G401 (cell line): ENCODE measurements around the gene ATG9B. TPM values are rescaled to one million over a fixed set of nuclear protein-coding genes. Genes with fewer than 3 reads are reported as not detected.
"Not testable (repeated sequence)": the region's sequence is repeated elsewhere in the genome, so short reads cannot be mapped to it uniquely, and the experiment has no call there.

Experiments
- DNase-seq: peaks from one replicate; pipeline ENCODE4 v3.0.0-alpha.2; 2015; ENCODE audit warnings: low spot score
- in situ Hi-C: cut with HindIII; loops from 2 replicates; pipeline ENCODE4 v1.10.0; 2016; ENCODE audit warnings: low sequenced_read_pairs, mixed read lengths
- total RNA-seq: library from RNA; depleted of rRNA; stranded (reverse); fragments of >200 nt; shearing (Covaris generic); gene quantifications from 2 replicates; pipeline ENCODE4 v1.2.3, GENCODE V29; 2014

Gene ATG9B
- total RNA-seq, 1 experiment from 2014 or later: 0.34 TPM

DNA sequence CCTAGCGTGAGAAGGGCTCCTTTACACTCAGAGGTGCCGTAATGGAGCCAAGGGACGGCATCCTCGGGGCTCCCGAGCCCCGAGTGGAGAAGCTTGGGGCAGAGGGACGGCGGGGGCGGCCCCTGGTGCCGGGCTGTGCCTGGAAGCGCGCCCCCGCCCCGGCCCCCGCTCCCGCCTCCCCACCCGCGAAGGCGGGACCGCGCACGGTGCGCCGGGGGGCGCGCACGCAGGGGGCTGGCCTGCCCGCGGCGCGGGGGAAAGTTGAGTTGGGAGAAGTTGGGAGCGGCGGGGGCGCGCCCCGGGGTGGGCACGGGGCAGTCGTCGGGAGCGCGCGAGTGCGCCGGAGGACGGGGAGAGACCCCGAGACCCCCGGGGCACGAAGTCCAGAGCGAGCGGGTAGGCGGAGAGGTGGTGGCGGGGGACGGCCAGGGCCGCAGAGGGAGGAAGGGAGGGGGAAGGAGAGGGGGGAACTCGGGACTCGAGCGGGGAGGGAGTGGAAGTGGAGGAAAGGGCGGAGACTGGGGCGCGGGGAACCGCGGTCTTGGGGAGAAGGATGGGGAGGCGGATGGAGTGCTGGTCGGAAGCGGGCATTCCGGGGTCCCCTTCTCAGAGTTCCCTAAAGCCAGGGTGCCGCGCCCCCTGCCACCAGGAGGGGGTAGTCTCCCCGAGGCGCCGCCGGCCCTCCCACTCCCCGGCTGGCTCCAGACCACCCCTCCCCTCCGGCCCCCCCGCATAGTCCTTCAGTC lies 35.2 kb upstream of the ATG9B start, which contains the start of gene SLC4A2:
SLC4A2 (plus strand) TSS at position 223 of the 746 bp plus-strand sequence. CDS start 2,399 bp downstream, outside the sequence.
- in situ Hi-C loops: no loop called here
- peak; percentile 44 for DNase-seq

DNA sequence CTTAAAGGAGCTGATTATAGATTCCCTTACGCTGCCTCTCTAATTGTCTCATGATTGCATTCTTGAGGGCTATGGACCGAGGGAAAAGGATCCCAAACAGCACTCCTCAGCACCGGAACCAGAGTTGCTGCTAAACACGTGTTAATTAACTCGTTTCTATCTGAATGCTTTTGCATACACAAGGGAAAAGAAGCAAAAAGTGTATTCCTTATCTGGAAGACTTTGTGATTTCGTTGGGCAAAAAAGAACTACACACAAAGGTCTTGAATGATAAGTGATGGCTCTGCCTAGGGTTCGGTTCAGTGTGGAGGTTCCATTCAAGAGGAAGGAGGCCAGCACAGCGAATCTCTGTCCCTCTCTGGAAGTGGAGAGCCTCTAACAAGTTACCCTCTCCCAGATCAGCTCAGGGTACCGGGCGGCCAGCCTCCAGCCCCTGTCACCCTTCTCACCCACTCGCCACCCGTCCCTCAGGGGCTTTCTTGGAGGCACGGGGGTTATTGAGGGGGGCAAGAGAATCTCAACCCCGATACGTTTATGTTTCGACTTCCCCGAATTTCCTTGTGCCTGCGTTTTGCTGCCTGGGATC lies 34.6 kb upstream of the ATG9B start:
- in situ Hi-C loops: no loop called here
- DNase-seq: peak; percentile 45

DNA sequence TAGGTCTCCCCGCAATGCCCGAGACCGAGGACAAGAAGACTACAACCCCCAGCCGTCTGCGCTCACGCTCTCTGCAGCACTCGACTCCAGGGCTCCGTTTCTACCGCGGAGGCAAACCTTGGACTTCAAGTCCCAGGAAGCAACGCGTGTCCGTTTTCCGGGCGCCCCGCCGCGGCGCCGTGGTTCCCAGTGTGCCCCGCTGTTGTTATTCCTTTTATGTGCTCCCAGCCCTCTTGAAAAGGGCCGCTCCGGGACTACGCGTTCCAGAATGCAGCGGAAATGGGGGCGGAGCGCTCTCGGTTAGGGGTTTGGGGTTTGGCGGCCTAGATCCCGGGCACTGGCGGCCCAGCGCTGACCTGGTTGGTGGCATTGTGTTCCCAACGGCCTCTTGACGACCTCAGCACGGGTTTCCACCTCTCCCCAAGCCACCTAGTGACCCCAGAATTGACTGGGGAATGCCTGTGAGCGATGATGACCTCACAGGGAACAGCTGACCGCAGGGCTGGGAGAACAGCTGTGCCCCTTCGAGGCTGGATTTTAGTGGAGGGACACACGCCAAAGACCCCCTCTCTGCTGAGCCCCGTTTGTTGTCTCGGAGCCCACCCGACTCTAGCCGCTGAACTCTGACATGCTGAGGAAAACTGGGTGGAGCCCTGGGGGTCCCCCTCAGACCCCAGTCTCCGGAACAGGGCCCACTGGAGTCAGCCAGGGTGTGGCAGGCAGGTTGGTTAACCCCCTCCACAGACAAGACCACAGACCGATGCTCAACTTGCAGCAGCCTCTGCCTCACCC lies 33.9 kb upstream of the ATG9B start:
- DNase-seq: peak; percentile 100
- in situ Hi-C loops: no loop called here

DNA sequence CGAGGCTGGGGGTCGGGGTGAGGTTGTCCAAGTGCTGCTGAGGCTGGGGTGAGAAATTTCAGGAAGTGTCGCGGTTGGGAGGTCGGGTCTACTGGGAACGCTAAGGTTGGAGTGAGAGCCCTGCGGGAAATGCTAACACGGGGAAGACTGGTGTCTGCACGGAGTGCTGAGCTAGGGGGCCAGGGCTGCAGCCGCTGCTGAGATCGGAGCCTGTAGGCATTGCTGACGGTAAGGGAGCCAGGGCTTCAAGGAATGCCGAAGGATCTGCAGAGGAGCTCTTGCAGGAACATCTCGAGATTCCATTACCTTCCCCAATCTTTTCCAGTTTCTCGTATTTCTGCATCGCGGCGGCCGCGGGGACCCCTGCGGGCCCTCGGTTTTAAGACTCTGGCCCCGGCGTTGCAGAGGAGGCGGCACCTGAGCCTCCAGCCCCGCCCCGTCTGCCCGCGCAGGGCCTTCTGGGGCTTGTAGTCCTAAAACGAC lies 33.3 kb upstream of the ATG9B start, which contains the start of gene CDK5:
CDK5 (minus strand) TSS at position 392 of the 483 bp plus-strand sequence; CDS start at position 343, 49 bp downstream.
- in situ Hi-C loops: no loop called here
- DNase-seq: no peak

DNA sequence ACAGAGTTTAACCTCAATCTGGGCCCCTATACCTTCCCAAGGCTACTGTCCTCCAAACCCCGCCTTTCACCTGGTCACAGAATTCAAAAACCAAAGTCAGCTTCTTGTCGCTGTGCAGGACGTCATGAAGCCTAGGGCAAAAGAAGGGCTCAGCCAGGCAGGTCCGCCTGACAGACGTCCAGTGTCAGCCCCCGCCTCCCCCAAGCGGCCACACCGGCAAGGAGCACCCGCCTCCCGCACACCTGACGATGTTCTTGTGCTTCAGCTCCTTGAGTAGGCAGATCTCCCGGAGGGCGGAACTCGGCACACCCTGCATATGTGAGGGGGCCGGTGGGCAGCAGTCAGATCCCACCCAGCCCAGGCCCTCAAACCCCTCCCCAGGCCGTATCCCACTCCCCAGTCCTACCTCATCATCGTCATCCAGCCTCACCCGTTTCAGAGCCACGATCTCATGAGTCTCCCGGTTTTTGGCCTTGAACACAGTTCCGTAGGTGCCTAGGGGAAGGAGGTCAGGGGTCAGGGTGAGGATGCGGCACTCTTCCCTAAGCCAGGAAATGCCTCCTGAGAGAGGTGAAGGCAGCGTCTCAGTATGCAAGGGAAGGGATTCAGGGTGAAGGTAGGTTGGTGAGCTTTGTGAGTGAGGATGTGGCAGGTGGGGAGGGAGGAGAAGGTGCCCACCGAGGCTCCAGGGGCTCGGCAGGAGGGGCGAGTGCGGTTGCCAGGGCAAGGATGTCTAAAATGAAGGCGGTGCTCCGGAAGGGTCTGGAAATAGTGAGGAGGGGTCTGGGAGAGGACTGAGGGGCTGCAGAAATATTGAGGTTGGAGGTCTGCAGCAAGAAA lies 32.6 kb upstream of the ATG9B start:
- in situ Hi-C loops: no loop called here
- DNase-seq: no peak

DNA sequence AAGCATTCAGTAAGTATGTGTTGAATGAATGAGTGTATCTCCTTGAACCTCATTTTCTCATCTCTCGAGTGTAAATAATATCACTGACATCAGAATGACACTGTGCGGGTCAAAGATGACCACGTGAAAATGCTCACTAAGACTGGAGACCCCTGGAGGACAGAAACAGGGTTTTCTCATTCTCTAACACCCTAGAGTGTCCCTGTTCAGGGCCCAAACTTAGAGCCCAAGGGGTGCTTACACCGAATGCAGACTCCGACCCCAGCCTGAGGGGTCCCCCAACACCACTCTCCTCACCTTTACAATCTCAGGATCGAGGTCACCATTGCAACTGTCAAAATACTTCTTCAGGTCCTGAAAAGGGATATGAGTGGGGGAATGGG lies 32.0 kb upstream of the ATG9B start:
- in situ Hi-C loops: no loop called here

DNA sequence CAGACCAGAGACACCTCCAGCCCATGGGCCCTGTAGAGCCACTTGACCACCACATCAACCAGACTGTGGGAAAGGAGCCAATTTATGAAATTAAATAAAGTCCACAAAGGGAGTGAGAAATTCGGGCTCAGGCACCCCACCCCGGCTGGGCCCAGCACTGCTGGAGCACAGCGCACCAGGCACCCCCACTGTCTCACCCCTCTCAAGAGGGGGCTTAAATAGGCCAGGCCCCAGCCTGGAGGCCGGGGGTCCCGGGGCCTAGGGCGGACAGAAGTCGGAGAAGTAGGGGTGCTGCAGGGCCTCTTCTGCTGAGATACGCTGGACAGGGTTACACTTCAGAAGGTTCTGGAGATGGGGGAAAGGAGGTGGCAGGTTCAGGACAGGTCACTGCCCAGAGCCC lies 29.5 kb upstream of the ATG9B start:
- in situ Hi-C loops: no loop called here

More for the DNA sequence above, 32.0 kb upstream of the ATG9B start:
- DNase-seq: no peak

DNA sequence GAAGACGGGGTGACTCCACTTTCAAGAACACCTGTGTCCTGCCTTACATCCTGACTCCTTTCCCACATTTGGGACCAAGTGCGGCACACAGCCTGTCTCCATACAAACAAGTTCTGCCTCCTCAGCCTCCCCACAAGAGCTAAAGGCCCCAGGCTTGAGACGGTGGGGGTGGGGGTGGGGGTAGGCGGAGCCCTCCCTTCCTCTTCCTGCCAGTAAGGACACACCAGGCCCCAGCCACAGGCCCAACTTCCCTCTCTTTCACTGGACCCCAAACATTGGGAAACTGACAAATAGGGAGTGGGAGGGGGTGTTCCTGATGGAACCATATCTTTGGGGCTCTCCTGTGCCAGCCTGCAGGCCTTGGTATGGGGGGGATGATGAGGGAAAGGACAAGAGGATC lies 28.8 kb upstream of the ATG9B start:
- DNase-seq: no peak
- in situ Hi-C loops: no loop called here

More for the DNA sequence above, 29.5 kb upstream of the ATG9B start:
- no peak for DNase-seq

DNA sequence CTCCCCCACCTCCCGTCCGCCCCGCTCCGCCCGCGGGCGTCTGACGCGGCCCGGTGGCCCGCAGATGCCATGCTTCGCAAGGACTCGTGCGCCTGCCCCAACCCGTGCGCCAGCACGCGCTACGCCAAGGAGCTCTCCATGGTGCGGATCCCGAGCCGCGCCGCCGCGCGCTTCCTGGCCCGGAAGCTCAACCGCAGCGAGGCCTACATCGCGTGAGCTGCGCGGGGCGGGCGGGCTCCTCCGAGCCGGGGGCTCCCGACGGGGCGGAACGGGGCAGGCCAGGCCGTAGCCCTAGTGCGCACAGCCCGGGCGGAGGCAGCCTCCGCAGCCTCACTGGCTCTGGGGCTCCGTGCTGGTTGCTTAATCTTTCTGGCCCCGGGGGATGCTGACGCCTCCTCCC lies 26.8 kb upstream of the ATG9B start:
- peak; percentile 40 for DNase-seq
- in situ Hi-C loops: no loop called here

DNA sequence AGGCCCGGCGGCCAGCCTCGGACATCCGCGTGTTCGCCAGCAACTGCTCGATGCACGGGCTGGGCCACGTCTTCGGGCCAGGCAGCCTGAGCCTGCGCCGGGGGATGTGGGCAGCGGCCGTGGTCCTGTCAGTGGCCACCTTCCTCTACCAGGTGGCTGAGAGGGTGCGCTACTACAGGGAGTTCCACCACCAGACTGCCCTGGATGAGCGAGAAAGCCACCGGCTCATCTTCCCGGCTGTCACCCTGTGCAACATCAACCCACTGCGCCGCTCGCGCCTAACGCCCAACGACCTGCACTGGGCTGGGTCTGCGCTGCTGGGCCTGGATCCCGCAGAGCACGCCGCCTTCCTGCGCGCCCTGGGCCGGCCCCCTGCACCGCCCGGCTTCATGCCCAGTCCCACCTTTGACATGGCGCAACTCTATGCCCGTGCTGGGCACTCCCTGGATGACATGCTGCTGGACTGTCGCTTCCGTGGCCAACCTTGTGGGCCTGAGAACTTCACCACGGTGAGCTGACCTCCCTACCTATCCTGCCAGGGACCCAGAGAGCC lies 24.7 kb upstream of the ATG9B start:
- in situ Hi-C loops: no loop called here

DNA sequence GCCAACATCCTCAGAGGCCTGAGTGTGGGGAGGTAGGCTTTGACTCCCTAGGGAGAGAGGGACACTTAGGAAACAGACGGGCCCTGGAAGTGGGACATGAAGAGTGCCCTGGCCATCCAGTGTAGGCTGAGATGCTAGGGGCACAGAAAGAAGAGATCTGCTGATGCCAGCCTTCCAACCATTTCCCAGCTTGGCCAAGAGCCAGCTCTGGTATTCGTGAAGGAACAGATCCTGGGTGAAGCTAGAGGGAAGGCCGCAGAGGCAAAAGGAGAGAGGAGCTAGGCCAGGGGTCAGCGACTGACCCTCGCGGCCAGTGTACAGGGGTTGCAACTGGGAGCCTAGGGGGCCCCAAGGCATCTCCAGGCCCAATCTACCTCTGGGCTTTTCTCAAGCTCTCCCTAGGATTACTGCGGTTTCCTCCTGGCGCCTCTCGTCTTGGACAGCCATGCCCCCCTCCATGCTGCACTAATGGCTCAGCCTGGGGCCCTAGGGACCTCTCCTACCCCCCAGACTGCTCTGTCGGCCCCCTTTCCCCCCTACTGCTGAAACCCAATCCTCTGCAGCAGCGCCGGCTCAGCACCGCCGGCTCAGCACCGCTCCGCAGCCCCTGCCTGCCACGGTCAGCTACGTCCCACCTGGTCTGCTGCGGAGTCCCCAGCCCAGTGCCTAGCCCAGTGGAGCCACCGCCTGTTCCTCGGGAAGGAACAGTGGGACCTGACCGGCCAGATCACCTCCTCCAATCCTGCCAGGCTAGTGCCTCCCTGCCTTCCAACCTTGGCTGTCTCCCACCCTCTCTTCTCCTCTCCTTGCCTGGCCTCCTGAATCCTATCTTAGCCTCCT lies 23.9 kb upstream of the ATG9B start, which contains the start of gene ASIC3:
ASIC3 (plus strand) TSS at position 556 of the 840 bp plus-strand sequence. CDS start 355 bp downstream, outside the sequence.
- DNase-seq: no peak
- in situ Hi-C loops: no loop called here

More for the DNA sequence above, 24.7 kb upstream of the ATG9B start:
- no peak for DNase-seq

DNA sequence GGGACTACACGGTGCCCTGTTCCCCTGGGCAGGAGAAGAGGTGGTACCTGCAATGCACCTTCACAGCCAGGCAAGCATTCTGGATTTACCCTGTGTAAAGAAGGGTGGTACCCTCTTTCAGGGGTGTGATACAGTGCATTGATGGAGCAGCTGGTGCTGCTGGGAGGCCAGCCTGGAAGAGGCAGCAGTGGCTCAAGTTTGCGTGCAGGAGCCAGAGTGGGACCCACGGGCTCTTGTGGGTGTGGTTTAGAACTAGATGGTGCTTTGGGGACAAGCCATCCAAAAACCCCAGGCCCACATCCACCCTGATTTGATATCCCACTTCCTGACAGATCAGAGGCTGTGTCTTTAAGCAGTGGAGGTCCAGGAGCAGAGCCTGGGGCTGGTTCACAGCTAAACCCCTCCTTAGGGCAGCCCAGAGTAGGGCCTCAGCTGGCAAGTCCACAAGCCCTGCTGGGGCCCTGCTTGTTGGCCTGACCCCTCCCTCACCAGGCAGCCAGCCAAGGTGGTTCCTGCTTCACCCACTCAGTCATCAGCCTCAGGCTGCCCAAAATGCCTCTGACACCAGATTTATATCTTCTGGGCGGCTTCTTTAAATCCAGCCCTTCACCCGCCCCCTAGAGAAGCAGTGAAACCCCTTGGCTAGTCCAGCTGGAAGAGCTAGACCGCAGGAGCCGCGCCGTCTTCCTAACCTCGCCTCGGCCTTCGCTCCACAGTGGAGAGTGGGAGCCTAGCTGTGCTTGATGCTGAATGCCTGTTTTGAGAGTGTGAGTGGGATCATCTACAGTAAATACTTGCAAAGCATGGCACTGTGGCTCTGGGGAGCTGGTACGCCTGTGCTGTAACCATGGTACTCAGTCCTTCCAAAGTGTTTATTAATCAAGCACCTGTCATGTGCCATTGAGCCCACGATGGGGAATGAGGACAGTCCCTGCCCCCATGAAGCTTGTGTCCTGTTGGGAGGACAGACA lies 22.6 kb upstream of the ATG9B start:
- in situ Hi-C loops: no loop called here
- no peak for DNase-seq

DNA sequence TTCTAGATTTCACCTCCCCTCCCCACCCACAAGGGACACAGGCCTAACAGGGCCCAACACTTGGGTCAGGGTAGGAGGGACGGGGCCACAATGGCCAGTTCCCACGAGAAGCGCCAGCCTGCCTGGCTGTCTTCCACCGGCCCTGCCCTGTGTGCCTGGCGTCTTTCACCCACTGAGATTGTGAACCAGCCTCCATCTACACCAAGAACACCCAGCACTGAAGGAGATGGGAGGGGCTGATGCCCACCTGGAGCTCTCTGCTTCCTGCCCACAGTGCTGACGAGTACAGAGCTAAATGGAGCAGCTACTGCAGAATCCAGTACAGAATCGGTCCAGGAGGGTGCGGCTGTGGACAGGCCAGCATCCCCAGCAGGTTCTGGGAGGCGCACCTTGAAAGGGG lies 21.7 kb upstream of the ATG9B start:
- DNase-seq: no peak
- in situ Hi-C loops: no loop called here

DNA sequence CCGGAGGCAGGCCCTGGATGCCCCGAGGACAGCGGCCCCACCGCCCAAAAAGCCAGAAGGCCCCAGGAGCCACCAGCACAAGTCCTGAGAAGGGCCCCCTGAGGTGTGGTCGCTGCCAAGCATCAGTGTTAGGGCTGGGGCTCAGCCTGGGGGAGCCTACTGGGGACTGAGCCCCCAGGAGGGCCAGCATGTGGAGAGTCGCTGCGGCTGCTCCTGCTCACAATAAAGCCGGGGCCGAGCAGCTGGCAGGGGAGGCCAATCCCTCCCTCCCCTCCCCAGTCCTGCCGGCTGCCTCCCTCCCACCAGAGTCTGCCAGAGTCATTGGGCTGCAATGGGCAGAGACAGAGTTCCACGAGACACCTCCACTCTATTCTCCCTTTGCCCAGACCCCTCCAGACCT lies 21.0 kb upstream of the ATG9B start:
- DNase-seq: no peak
- in situ Hi-C loops: no loop called here

DNA sequence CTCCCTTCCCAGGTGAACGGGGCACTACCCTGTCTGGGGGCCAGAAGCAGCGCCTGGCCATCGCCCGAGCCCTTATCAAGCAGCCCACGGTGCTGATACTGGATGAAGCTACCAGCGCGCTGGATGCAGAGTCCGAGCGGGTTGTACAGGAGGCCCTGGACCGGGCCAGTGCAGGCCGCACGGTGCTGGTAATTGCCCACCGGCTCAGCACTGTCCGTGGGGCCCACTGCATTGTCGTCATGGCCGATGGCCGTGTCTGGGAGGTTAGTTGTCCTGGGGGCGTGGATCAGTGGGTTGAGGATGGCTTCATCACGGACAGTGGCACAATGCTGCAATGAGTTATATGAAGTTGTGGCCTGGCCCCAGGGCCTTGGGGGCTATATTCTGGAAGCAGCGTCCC lies 19.7 kb upstream of the ATG9B start:
- no peak for DNase-seq
- in situ Hi-C loops: no loop called here

DNA sequence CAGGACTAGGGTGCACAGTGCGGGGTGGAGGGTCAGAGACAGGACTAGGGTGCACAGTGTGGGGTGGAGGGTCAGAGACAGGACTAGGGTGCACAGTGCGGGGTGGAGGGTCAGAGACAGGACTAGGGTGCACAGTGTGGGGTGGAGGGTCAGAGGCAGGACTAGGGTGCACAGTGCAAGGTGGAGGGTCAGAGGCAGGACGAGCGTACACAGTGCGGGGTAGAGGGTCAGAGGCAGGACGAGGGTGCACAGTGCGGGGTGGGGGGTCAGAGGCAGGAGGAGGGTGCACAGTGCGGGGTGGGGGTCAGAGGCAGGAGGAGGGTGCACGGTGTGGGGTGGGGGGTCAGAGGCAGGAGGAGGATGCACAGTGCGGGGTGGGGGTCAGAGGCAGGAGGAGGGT lies 19.2 kb upstream of the ATG9B start:
- DNase-seq, in situ Hi-C loops: not testable (repeated sequence)
